ENCODE data around the gene CEP97. TPM values are rescaled to one million over a fixed set of nuclear protein-coding genes. Genes with fewer than 3 reads are reported as not detected.

The CEP97 gene
- total and polyA plus RNA-seq, 9 of the 15 experiments (the other 6 are each of a cell fraction or from before 2014, with no cell fraction given), result 2.0 to 10.1 (median 4.3) TPM

- 0 out of 2 replicates have a peak, but pooled peaks have one; percentile 43 for TF ChIP-seq ARID4B (CRISPR knock-in tag; IDR thresholded peaks at IDR 0.05)
- peak; percentile 71 for TF ChIP-seq ETV1 (tag; conservative IDR thresholded peaks at IDR 0.05; ENCODE audit: low read depth)
- peak; percentile 42; the same call in 1 of the 2 replicates for TF ChIP-seq ZBTB9 (CRISPR knock-in tag; IDR thresholded peaks at IDR 0.05)
- TF ChIP-seq STAT6 (CRISPR knock-in tag; IDR thresholded peaks at IDR 0.05), result no peak
- TF ChIP-seq MNT (conservative IDR thresholded peaks at IDR 0.05), result peak; percentile 87 to 95
- peak; percentile 84 for TF ChIP-seq NR2C1 (IDR thresholded peaks at IDR 0.05)
- TF ChIP-seq NR2C1 (tag; IDR thresholded peaks at IDR 0.05), result peak; percentile 81
- TF ChIP-seq BCLAF1 (IDR thresholded peaks at IDR 0.05; ENCODE audit: borderline replicate concordance in 1 of 2, control insufficient read depth in 1 of 2, low read depth in 2 of 2, low read length in 1 of 2), result peak in 1 of 2 experiments; percentile 70; a peak in 1 of 4 replicates
- peak; percentile 66; the same call in 1 of the 2 replicates for TF ChIP-seq ETS1 (conservative IDR thresholded peaks at IDR 0.05; ENCODE audit: control insufficient read depth, low read depth, low read length)
These were observed 47.5 kb upstream of the CEP97 start, which contains the start of gene ZBTB11 (continued) for GRCh38 chr3:101676765-101677435.

Measured in K562 (cell line).